Breast epithelium (tissue), 4 donors: ENCODE data around the gene PTPRG. TPM values are rescaled to one million over a fixed set of nuclear protein-coding genes. Genes with fewer than 3 reads are reported as not detected.
"Not testable (repeated sequence)": the region's sequence is repeated elsewhere in the genome, so short reads cannot be mapped to it uniquely, and the experiment has no call there.

Source experiments
- DNase-seq, 2 donors: peaks; one replicate each; pipeline ENCODE4 v3.0.0-alpha.2; 2019; ENCODE audit warnings: low spot score in 2 of 2
- H3K27ac ChIP-seq, 2 donors: fragments of 200-600 bp; sonication (generic) in 1 of 2; one replicate each; pipeline ENCODE4 v1.5.1; 2016 to 2019; ENCODE audit warnings: mild to moderate bottlenecking in 1 of 2
- H3K27me3 ChIP-seq, 2 donors: fragments of 200-600 bp; sonication (generic) in 1 of 2; one replicate each; pipeline versions ENCODE4 v1.5.1 to v1.6.0; 2017 to 2019; ENCODE audit warnings: control low read depth in 1 of 2, mild to moderate bottlenecking in 1 of 2
- H3K36me3 ChIP-seq: fragments of 200-600 bp; one replicate; pipeline ENCODE4 v1.5.1; 2019
- H3K4me1 ChIP-seq, 2 donors: fragments of 200-600 bp; sonication (generic); one replicate each; pipeline ENCODE4 v1.5.1; 2016 to 2019; ENCODE audit warnings: control low read depth in 1 of 2
- H3K4me3 ChIP-seq, 3 donors: fragments of 200-600 bp; sonication (generic); 1 replicate in 2 of 3; 2 replicates in 1 of 3; pipeline ENCODE4 v1.5.1; 2016 to 2019; ENCODE audit warnings: mild to moderate bottlenecking in 3 of 3, moderate library complexity in 2 of 3
- H3K9me3 ChIP-seq, 2 donors: fragments of 200-600 bp; sonication (generic) in 1 of 2; one replicate each; pipeline ENCODE4 v1.5.1; 2016 to 2019; ENCODE audit warnings: control low read depth in 1 of 2
- CTCF ChIP-seq, 3 donors: fragments of 450-650 bp; IDR thresholded peaks; one replicate each; pipeline ENCODE4 v1.5.1; 2016 to 2017; ENCODE audit warnings: antibody characterized with exemption in 3 of 3, mild to moderate bottlenecking in 3 of 3, moderate library complexity in 3 of 3
- POLR2A ChIP-seq: fragments of 450-650 bp; IDR thresholded peaks from one replicate; pipeline ENCODE4 v1.6.1; 2016; ENCODE audit warnings: antibody characterized with exemption, mild to moderate bottlenecking, moderate library complexity
- POLR2AphosphoS5 ChIP-seq, 3 donors: sonication (generic); formaldehyde crosslinking; IDR thresholded peaks; one replicate each; pipeline ENCODE4 v1.6.1; 2017; ENCODE audit warnings: antibody characterized with exemption in 3 of 3
- intact Hi-C: fragments of 100-400 bp; cut with DNase I; formaldehyde crosslinking; loops from one replicate; pipeline ENCODE4 v1.15.1; 2023; ENCODE audit warnings: low total_unique reads
- total RNA-seq, 3 donors: library from RNA; depleted of rRNA; stranded (reverse); fragments of >200 nt; gene quantifications; one replicate each; pipeline ENCODE4 v1.1.0, GENCODE V29; 2016

The PTPRG gene
- total RNA-seq, 3 donors from 2014 or later, result 42.3 to 179 (median 61.6) TPM

DNA sequence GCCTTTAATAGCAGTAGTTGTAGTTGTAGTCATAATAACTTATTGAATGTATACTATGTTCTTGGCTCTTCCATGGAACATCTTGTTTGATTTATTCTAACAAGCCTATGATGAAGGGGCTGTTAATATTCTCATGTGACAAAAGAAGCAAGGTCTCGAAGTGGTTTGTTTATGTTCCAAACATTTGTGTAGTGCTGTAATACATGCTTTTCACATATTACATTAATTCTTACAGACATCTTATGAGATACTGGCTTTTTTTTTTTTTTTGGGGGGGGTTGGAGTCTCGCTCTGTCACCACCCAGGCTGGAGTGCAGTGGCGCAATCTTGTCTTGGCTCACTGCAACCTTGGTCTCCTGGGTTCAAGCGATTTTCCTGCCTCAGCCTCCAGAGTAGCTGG, 252.3 kb downstream of the PTPRG start:
- Histone ChIP-seq H3K36me3 (no peaks in the 10 kb centered on the region), H3K27me3 (no peaks in the 10 kb centered on the region), H3K4me1 (no peaks in the 10 kb centered on the region), H3K4me3 (no peak overlapping the region), H3K27ac (no peak overlapping the region), H3K9me3 (no peaks in the 10 kb centered on the region)
- TF ChIP-seq CTCF (IDR thresholded peaks at IDR 0.05), result no peak
- no peak for TF ChIP-seq POLR2A
- TF ChIP-seq POLR2AphosphoS5 (IDR thresholded peaks at IDR 0.05), result no peak
- no peak for DNase-seq
- intact Hi-C loops, result no loop called here

DNA sequence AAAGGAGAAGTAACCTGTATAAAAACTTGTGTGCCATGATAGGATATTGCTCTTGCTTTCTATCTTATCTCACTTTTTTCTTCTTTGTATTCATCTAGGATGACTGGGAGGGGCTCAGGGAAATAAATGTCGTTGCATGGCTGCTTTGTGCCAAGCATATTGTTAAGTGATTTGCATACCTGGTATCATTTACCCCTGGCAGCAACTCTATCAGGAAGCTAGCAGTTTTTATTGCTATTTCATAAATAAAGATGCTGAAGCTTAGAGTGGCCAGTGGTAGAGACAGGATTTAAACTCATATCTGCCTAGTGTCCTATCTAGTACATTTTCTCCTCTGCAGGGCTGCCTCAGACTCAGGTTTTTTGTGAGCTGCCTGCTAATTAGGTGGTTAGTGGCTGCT, 253.3 kb downstream of the PTPRG start:
- no peak overlapping the region for H3K4me3 ChIP-seq
- no peak for DNase-seq

DNA sequence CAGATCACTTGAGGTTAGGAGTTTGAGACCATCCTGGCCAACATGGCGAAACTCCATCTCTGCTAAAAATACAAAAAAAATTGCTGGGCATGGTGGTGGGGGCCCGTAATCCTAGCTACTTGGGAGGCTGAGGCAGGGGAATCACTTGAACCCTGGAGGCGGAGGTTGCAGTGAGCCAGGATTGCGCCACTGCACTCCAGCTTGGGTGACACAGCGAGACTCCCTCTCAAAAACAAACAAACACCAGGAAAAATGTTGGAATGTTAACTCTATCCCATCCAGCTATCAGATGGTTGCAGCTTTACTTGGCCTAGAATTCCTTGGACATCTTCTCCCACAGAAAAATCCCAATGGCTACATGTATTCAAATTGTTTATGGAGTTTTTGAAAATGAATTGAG, 254.9 kb downstream of the PTPRG start:
- H3K9me3 ChIP-seq, intact Hi-C loops, H3K27me3 ChIP-seq, H3K36me3 ChIP-seq, DNase-seq, H3K4me3 ChIP-seq, H3K4me1 ChIP-seq, H3K27ac ChIP-seq: not testable (repeated sequence)

More for the DNA sequence above, 253.3 kb downstream of the PTPRG start:
- no peaks in the 10 kb centered on the region for H3K36me3 ChIP-seq
- H3K27ac ChIP-seq, result no peak overlapping the region
- H3K27me3 ChIP-seq, result no peaks in the 10 kb centered on the region
- no peaks in the 10 kb centered on the region for H3K9me3 ChIP-seq
- intact Hi-C loops, result no loop called here
- TF ChIP-seq CTCF (IDR thresholded peaks at IDR 0.05) (no peak), POLR2A (no peak), POLR2AphosphoS5 (IDR thresholded peaks at IDR 0.05) (no peak)
- no peaks in the 10 kb centered on the region for H3K4me1 ChIP-seq

GRCh38 chr3:61819861-61820260, 258.5 kb downstream of the PTPRG start:
- no peak for DNase-seq
- no peak overlapping the region for H3K4me3 ChIP-seq
- no peaks in the 10 kb centered on the region for H3K4me1 ChIP-seq
- intact Hi-C loops, result no loop called here
- no peaks in the 10 kb centered on the region for H3K36me3 ChIP-seq
- no peaks in the 10 kb centered on the region for H3K27me3 ChIP-seq
- no peak overlapping the region for H3K27ac ChIP-seq
- H3K9me3 ChIP-seq, result no peaks in the 10 kb centered on the region
- no peak for TF ChIP-seq POLR2AphosphoS5 (IDR thresholded peaks at IDR 0.05)
- no peak for TF ChIP-seq CTCF (IDR thresholded peaks at IDR 0.05)
- TF ChIP-seq POLR2A, result no peak

GRCh38 chr3:61820306-61820992, 259.1 kb downstream of the PTPRG start:
- no peak for DNase-seq
- Histone ChIP-seq H3K27ac (no peak overlapping the region), H3K4me1 (no peaks in the 10 kb centered on the region), H3K36me3 (no peaks in the 10 kb centered on the region), H3K9me3 (no peaks in the 10 kb centered on the region), H3K4me3 (no peak overlapping the region), H3K27me3 (no peaks in the 10 kb centered on the region)
- intact Hi-C loops, result no loop called here
- TF ChIP-seq POLR2AphosphoS5 (IDR thresholded peaks at IDR 0.05), result no peak
- TF ChIP-seq POLR2A, result no peak
- no peak for TF ChIP-seq CTCF (IDR thresholded peaks at IDR 0.05)
